HT1080 (cell line): Measurements from ENCODE around the gene CEP192. TPM values are rescaled to one million over a fixed set of nuclear protein-coding genes. Genes with fewer than 3 reads are reported as not detected.
"Not testable (repeated sequence)": the region's sequence is repeated elsewhere in the genome, so short reads cannot be mapped to it uniquely, and the experiment has no call there.

Source experiments
- DNase-seq: peaks from one replicate; pipeline ENCODE4 v3.0.0-alpha.2; 2015; ENCODE audit warnings: low read depth
- total RNA-seq: library from RNA; depleted of rRNA; stranded (reverse); fragments of >200 nt; shearing (Covaris generic); gene quantifications from 2 replicates; pipeline ENCODE4 v1.2.3, GENCODE V29; 2014

CEP192 gene
- total RNA-seq, 1 experiment from 2014 or later: 22.9 TPM

DNA sequence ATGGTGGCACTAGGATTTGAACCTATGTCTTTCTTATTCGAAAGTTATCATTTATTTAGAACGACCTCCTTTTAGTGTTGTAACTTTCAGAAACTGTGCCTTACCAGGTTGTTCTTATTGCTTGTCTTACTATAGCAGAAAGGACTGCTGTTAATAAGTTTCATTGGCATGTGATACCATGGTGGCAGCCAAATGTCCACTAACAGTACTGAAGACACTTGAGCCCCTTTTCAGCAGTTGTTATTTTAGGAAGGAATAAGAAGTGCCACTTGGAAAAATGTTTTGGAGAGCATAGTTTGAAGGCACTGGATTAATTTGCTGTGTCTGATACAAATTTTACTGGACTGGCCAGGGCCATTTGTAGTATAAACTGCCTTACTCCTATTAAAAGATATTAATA, 37.7 kb downstream of the CEP192 start:
- DNase-seq: no peak

DNA sequence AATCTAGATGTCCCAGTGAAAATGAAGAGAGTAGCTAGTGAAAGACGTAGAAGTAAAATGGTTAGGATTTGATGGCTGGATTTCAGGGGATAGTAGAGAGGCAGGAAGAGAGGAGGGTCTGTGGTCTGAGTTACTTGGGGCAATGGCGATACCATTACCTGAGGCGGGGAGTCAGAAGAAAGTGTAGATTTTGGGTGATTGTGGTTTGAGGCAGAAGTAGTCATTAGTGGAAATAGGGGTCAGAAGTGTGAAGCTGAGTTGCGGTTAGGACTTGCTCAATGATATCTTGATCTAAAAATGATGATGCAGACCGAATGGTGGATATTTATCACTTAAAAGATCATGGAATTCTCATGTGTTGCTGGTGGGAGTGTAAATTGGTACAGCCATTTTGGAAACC, 41.0 kb downstream of the CEP192 start:
- DNase-seq: no peak

DNA sequence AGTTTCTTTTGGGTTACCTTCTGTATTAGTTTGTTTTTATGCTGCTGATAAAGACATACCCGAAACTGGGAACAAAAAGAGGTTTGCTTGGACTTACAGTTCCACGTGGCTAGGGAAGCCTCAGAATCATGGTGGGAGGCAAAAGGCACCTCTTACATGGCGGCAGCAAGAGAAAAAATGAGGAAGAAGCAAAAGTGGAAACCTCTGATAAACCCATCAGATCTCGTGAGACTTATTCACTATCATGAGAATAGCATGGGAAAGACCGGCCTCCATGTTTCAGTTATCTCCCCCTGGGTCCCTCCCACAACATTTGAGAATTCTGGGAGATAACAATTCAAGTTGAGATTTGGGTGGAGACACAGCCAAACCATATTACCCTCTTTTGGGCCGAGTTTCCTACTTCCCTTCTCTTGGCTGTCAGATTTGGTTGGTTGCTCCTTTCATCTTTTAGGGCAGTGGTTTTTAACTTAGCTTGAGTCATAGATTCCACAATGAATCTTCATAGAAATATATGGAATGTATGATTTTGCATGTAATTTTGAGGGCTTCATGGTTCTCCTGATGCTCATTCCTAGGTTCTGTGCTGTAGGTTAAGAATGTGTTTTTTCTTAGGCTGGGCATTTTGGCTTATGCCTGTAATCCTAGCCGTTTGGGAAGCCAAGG, 44.2 kb downstream of the CEP192 start:
- peak; percentile 8 for DNase-seq

DNA sequence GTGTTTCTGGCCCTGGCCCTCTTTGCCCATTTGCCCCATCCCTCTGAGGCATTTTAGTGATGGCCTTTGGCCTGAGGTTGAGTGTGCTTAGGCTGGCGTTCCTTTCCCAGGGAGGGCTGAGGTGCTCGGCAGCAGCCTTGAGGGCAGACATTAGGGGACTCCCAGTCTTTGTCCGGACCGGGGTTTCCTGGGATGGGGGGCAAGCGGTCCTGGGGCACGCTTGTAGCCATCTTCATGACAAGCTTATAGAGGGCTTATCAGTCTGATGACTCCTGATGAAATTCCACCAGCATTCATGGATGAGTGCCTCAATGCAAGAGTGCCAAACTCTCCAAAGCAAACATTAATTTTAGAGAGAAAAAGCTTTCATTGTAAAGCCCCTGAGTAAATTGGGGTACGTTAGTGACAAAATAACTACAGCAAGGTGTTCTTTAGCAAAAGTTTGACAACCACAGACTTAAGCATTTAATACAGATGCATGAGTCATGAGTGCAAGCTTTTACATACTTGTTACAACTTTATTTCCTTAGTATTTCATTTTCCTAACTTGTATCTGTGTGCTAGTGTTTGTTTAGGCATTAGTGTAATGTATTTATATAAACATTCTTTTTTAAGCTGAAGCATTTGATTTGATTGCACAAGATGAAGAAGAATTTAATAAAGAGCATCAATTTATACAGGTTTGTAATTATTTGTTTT, 45.6 kb downstream of the CEP192 start:
- DNase-seq: no peak

DNA sequence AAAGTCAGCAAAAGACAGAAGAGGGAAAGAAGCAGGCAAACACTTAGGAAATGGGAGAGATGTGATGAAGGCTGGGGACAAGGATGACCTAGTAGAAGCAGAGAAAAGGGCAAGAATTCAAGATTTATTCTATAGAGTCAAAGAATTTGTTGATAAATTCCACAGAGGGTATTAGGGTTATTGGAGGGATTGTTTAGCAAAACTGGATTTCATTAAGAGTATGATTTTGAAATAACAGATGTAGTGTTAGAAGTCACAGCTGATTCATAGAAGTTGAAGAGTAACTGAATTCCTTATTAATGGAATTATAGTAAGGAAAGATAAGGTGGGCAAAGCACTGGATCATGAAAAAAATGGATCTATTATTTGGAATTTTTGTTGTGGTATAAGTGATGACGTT, 48.6 kb downstream of the CEP192 start:
- DNase-seq: no peak

DNA sequence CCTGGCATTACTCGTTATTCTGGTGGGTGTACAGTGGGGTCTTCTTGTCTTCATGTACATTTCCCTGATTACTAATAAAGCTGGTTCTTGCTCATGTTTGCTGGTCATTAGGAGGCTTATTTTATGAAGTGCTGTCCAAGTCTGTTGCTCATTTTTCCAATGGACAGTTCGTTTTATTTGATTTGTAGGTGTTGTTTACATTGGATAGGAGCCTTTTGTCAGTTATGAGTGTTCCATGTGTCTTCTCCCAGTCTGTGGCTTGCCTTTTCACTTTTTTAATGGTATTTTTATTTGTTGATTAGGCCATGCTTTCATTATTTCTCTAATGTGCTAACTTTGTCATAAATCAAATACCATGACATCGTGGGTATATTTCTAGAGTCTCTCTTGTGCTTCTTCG, 51.9 kb downstream of the CEP192 start:
- DNase-seq: no peak

DNA sequence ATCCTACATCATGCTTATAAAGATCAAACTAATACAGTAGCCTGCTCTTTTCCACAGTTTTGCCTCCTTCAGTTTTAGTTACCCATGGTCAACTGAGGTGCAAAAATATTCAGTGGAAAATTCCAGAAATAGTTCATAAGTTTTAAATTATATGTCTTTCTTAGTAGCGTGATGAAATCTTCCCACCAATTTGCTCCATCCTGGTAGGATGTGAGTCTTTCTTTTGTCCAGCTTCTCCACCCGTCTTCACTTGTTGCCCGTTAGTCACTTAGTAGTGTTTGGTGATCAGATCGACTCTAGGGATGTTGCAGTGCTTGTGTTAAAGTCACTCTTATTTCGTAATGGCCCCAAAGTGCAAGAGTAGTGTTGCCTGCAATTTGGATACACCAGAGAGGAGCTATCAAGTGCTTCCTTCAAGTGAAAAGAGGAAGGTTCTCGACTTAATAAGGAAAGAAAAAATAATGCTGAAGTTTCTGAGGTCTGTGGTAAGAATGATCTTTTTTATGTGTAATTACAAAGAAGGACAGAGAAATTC, 57.0 kb downstream of the CEP192 start:
- DNase-seq: no peak

DNA sequence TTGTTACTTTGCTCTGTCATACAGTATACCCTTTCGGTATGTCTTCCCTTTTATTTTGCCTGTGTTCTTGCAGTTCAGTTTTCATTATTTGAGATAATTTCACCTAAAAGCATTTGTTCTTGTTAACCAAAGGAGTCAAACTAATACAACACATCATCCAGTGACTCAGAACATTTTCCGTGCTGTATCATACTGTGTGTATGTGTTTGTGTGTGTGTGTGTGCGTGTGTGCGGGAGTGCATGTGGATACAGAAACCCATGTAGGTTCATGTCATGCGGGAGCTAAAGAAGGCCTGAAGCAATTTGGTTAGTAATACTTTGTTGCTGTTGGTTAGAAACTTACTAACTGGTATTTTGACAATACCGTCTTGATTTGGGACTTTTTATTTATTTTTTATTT, 60.0 kb downstream of the CEP192 start:
- peak; percentile 14 for DNase-seq

DNA sequence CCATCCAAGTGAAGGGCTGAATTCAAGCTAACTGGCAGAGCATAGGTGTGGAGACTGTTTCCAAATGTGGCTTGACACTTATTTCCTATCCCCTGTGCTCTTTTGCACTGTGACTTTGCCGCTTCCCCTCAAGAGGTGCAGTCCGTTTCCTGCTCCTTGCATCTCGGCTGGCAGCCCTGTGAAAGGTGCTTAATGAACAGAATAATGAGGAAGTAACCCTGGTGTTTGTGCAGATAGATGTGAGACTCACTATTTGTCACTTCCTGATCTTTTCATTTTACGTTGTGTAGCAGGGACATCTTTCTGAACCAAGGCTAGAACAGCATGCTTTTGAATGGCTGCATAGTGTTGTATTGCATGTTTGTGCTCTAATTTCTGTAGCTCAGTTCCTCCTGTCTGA, 60.8 kb downstream of the CEP192 start:
- DNase-seq: peak; percentile 59

DNA sequence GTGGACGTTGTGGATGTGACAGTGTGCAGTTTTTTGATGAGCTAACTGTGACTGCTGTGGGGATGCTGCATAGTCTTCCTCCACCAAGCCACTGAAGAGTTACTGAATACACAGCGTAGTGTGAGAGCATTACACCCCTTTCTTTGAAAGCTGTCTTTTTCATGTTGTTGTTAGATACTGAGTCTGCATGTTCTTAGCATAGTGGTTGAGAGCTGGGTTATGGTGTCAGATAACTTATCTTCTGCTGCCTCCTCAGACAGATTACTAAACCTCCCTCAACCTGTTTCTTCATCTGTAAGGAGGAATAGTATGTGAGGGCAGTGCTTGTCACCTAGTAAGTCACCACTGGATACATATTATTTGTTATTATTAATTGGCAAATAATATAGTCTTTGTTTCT, 63.2 kb downstream of the CEP192 start:
- no peak for DNase-seq

DNA sequence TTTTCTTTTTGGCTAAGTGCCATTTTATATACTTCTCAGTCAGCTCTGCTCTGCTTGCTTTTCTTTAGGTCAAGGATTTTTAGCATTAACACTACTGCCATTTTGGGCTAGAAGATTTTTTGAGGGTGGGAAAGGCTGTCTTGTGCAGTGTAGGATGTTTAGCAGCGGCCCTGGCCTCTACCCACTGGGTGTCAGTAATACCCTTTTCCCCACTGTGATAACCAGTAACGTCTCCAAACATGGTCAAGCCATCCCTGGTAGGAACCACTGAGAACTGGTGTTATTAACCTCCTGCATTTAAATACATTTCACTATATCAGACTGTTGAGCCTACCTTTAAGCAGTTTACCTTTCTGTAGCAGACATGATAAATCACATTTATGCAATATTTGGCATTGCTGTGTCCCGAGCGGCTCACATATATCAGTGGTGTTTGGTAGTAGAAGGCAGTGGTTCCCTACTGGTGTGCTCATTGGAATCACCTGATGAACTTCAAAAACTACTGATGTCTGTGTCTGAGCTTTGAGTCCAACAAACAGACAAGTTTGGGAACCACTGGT, 70.5 kb downstream of the CEP192 start:
- no peak for DNase-seq

DNA sequence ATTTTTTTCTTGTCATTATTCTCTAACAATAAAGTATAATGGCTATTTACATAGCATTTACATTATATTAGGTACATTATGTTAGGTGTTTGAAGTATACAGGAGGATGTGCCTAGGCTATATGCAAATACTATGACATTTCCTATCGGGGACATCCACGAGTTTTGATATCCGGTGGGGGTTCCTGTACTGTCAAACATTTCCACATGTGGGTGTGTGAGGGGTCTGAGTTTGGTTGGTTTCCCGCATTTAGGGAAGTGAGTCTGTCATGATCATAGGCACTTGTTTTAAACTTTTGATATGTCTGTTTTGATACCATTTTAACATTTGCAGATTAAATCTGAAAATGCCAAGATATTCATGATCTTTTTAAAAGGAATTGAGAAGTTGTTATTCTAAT, 76.0 kb downstream of the CEP192 start:
- DNase-seq: no peak

DNA sequence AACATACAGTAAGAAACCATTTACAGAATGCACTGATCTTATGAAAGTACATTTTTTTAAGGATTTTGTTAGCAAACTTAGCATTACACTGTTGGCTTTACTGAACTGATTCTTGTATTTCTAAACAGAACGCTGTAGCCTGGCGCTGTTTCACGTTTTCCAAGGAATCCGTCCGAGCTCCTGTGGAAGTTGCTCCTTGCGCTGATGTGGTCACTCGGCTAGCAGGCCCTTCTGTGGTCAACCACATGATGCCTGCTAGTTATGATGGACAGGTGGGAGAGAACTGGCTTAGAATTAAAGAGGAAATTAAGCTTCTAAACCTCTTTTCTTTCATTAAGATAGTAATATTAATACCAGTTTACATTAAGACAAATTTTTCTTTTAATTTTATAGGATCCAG, 76.8 kb downstream of the CEP192 start:
- no peak for DNase-seq

DNA sequence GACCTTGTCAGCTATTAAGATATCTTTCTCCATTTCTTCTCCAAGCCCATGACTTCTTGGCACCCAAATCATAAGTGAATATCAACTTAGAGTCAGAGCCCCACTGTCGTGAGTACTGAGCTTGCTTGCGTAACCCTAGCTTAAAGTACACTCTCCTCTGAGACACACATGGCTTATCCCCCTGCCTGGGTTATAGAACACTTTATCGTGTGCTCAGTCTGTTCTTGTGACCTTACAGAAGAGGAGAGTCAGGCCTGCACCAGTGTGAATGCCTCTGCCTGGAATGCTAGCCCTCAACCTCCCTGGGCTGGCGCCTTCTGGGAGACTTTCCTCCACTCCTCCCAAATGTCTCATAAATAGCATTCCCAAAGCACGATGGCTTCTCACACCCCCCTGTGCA, 79.3 kb downstream of the CEP192 start:
- no peak for DNase-seq

DNA sequence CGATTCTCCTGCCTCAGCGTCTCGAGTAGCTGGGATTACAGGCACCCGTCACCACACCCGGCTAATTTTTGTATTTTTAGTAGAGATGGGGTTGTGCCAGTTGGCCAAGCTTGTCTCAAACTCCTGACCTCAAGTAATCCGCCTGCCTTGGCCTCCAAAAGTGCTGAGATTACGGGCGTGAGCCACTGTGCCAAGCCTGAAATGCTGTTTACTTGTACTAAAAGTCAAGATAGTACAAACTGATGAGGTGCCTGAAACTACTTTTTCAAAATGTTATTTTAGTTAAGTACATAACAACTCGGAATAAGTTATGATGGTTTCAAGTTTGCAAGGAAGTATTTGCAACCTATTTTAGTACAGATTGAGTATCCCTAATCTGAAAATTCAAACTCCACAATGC, 85.7 kb downstream of the CEP192 start:
- DNase-seq: no peak

DNA sequence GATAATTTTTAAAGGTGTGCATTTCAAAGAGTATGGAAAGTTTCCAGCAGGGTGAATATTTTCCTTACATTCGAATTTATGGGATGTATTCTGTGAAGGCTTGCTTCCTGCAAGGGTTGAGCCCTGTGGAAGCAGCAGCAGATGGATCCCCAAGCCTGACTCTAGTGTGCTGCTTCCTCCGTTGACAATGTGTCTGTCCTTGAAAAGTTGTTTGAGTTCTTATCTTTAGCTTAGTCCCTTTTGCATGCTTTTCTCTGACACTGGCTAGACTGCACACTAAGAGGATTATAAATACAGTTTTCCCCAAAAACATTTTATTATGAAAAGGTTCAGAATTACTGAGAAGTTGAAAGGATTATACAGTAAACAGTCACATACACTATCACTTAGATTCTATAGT, 86.3 kb downstream of the CEP192 start:
- DNase-seq: no peak

DNA sequence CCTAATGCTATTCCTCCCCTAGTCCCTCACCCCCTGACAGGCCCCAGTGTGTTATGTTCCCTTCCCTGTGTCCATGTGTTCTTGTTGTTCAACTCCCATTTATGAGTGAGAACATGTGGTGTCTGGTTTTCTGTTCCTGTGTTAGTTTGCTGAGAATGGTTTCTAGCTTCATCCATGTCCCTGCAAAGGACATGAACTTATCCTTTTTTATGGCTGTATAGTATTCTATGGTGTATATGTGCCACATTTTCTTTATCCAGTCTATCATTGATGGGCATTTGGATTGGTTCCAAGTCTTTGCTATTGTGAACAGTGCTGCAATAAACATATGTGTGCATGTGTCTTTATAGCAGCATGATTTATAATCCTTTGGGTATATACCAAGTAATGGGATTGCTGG, 86.9 kb downstream of the CEP192 start:
- not testable (repeated sequence) for DNase-seq

DNA sequence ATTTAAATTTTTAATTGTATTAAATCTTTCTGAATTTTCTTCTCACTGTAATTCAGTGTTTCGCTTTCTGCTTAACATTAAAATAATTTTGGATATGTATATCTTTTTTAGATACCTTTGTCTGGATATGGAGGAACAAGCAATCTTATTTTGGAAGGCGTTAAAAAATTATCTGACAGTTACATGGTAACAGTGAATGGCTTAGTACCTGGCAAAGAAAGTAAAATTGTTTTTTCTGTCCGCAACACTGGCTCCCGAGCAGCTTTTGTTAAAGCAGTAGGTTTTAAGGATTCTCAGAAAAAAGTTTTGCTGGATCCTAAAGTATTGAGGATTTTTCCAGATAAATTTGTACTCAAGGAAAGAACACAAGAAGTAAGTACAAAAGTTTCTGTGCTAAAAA, 95.7 kb downstream of the CEP192 start:
- no peak for DNase-seq

DNA sequence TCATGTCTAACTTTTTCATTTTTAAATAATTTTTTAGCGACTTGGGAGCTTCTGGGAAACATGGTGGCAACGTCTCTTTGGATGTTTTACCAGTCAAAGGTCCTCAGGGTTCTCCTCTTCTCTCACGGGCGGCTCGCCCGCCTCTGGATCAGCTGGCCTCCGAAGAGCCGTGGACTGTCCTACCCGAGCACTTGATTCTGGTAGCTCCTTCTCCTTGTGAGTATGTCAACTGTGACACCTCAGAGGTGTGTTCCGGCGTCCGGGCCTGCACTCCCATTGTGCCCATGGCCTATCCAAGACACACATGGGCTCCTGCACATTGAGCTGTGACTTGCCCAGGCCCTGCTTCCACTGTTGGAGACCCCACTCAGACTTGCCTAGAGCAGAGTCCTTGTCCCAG, 104.3 kb downstream of the CEP192 start:
- no peak for DNase-seq

DNA sequence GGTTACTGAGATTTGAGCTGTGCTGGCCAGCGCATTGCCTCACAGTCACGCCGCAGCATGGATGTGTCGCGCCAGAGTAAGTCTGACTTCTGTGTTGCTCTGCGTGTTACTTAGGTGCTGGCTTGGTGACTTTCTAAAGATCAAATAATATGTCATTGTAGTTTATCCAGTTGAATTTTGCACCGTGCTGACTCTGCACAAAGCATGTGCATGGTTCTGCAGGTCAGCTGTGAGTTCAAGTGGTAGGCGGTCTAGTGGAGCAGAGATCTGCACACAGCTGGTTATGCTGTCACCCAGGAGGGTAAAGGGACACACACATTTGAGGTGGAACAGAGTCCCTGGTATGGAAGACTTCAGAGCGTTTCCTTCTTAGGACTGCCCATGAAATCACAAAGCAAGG, 105.1 kb downstream of the CEP192 start:
- no peak for DNase-seq

DNA sequence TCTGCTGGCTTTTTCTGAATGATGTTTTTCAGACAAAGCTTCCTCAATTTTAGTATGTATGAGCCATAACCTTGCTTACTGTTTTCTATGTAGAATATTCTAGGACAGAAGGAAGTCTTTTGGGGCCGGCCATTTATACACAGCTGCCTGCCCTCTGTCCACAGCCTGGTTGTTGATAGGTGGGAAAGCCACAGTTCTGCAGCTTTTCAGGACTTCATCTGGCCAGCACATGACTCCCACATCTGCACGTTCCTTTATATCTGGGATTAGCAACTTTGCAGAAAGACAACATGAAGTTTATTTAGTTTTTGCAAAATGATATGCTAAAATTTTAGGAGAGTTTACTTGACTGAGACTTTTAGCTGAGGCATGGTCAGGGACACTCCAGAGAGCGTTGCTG, 105.6 kb downstream of the CEP192 start:
- no peak for DNase-seq

DNA sequence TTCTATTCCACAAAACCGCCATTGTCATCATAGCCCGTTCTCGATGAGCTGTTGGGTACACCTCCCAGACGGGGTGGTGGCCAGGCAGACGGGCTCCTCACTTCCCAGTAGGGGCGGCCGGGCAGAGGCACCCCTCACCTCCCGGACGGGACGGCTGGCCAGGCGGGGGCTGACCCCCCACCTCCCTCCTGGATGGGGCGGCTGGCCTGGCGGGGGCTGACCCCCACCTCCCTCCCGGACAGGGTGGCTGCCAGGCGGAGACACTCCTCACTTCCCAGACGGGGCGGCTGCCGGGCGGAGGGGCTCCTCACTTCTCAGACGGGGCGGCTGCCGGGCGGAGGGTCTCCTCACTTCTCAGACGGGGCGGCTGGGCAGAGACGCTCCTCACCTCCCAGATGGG, 106.9 kb downstream of the CEP192 start:
- DNase-seq: not testable (repeated sequence)

DNA sequence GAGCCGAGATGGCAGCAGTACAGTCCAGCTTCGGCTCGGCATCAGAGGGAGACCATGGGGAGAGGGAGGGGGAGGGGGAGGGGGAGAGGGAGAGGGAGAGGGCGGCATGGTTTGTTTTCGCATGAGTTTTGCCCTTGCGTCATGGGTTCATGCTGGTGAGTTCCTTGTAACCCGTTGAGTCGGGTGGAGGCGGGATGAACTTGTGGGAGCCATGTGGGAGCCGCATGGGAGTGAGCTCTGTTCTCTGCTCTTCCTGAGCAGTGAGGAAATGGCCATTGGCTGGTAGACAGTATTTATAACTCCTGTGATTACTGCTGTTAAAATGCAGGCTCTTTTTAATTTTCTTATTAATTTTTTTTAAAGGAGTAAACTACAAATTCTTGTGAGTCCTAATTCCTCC, 108.0 kb downstream of the CEP192 start:
- no peak for DNase-seq
